Vein endothelial cell (primary cell): ENCODE data around the gene FHAD1. TPM values are rescaled to one million over a fixed set of nuclear protein-coding genes. Genes with fewer than 3 reads are reported as not detected.

ENCODE experiments used
- total RNA-seq: library from RNA; depleted of rRNA; stranded (reverse); fragments of >200 nt; gene quantifications from 2 replicates; pipeline ENCODE4 v1.2.3, GENCODE V29; 2012

The FHAD1 gene
- 0.33 TPM in 1 of 2 replicates, not detected in the other for total RNA-seq

GRCh38 chr1:15246960-15247614 lies at the start of gene FHAD1:
Gene FHAD1 (plus strand): TSS chr1:15247223. CDS start chr1:15251785, 4,562 bp downstream.

DNA sequence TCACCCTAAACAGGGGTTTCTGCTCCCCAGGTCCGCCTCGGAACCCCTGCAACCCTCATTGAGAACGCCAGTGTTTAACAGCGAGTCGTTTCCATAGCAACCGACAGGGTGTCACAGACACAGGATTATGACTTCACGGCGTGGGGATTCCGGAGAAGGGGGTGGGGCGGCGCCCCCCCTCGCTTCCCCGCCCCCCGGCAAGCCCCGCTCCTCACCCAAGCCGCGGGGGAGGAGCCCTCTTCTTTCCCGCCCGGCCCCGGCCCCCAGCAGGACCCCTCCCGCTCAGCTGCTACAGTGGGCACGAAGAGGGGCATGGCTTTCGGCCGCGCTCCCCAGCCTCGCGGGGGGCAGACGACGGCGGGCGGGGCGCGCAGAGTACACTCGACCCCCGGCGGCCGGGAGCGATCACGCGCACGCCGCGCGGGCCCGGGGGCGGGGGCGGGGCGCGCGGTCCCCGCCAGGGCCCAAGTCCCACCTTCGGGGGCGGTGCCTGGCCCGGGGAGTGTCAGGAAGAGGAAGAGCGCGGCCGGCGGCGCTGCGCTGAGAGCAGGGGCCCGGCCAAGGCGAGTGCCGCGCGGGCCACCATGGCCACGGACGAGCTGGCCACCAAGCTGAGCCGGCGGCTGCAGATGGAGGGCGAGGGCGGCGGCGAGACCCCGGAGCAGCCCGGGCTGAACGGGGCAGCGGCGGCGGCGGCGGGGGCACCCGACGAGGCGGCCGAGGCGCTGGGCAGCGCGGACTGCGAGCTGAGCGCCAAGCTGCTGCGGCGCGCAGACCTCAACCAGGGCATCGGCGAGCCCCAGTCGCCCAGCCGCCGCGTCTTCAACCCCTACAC lies 162.6 kb downstream of the FHAD1 start, which contains the start of gene EFHD2:
Gene EFHD2, plus strand, starts transcription at position 501 of the 835 bp plus-strand sequence. Its CDS starts 84 bp downstream, at position 585.

Other genes starting within 250 kb of the FHAD1 start
- gene TMEM51, start 93.5 kb upstream of the FHAD1 start, total RNA-seq, result 10.8 and 12.4 TPM in 2 replicates
- 92.8 and 107 TPM in 2 replicates for gene EFHD2, start 162.7 kb downstream of the FHAD1 start, total RNA-seq
- under 0.01 TPM in 1 of 2 replicates, not detected in the other for gene CTRC, start 191.2 kb downstream of the FHAD1 start, total RNA-seq
- not detected in 2 replicates for gene CELA2A, start 209.5 kb downstream of the FHAD1 start, total RNA-seq
- gene CELA2B, start 228.9 kb downstream of the FHAD1 start, total RNA-seq, result not detected in 2 replicates